ENCODE measurements around the gene LRRC14B. TPM values are rescaled to one million over a fixed set of nuclear protein-coding genes. Genes with fewer than 3 reads are reported as not detected.

The LRRC14B gene
- total RNA-seq, 1 experiment from 2014 or later, result not detected

- Mint-ChIP-seq H3K4me1 (ENCODE audit: insufficient read depth, unreplicated experiment) (no peaks in the 10 kb centered on the region), H3K9me3 (ENCODE audit: unreplicated experiment) (no peaks in the 10 kb centered on the region), H3K36me3 (ENCODE audit: insufficient read depth, unreplicated experiment) (peaks cover 2% of the 10 kb centered on the region), H3K27me3 (ENCODE audit: insufficient read depth, unreplicated experiment) (no peaks in the 10 kb centered on the region), H3K4me3 (ENCODE audit: unreplicated experiment) (no peak overlapping the region), H3K27ac (ENCODE audit: low read depth, unreplicated experiment) (no peak overlapping the region)
- intact Hi-C loops (cut with micrococcal nuclease), result no loop called here
- DNase-seq (ENCODE audit: unreplicated experiment), result no peak
- CTCF ChIA-PET, result no interaction called here
- POLR2A ChIA-PET, result no interaction called here
- no peak for TF ChIP-seq CTCF (IDR thresholded peaks at IDR 0.05; ENCODE audit: unreplicated experiment)
- no TSS peak for BruUV-seq (replicated peaks)
These were observed 7.4 kb downstream of the LRRC14B start for GRCh38 chr5:198516-199196.

- no peaks in the 10 kb centered on the region for H3K9me3 Mint-ChIP-seq (ENCODE audit: unreplicated experiment)
- no peaks in the 10 kb centered on the region for H3K27me3 Mint-ChIP-seq (ENCODE audit: insufficient read depth, unreplicated experiment)
- ChIA-PET POLR2A (no interaction called here), CTCF (interaction anchor here (1.4 kb wide), 1 partner anchor 11 kb away, joined by 5 read pairs; no protein-coding TSS in a partner anchor)
- peaks cover 9% of the 10 kb centered on the region for H3K36me3 Mint-ChIP-seq (ENCODE audit: insufficient read depth, unreplicated experiment)
- TF ChIP-seq CTCF (IDR thresholded peaks at IDR 0.05; ENCODE audit: unreplicated experiment), result no peak
- intact Hi-C loops (cut with micrococcal nuclease), result no loop called here
- H3K4me3 Mint-ChIP-seq (ENCODE audit: unreplicated experiment), result no peak overlapping the region
- H3K27ac Mint-ChIP-seq (ENCODE audit: low read depth, unreplicated experiment), result no peak overlapping the region
- BruUV-seq (replicated peaks), result no TSS peak
- no peaks in the 10 kb centered on the region for H3K4me1 Mint-ChIP-seq (ENCODE audit: insufficient read depth, unreplicated experiment)
- DNase-seq (ENCODE audit: unreplicated experiment), result no peak
These were observed 8.1 kb downstream of the LRRC14B start for GRCh38 chr5:199197-199949.

- Mint-ChIP-seq H3K4me3 (ENCODE audit: unreplicated experiment) (no peak overlapping the region), H3K27ac (ENCODE audit: low read depth, unreplicated experiment) (no peak overlapping the region), H3K27me3 (ENCODE audit: insufficient read depth, unreplicated experiment) (no peaks in the 10 kb centered on the region), H3K36me3 (ENCODE audit: insufficient read depth, unreplicated experiment) (peaks cover 16% of the 10 kb centered on the region), H3K9me3 (ENCODE audit: unreplicated experiment) (no peaks in the 10 kb centered on the region), H3K4me1 (ENCODE audit: insufficient read depth, unreplicated experiment) (no peaks in the 10 kb centered on the region)
- TF ChIP-seq CTCF (IDR thresholded peaks at IDR 0.05; ENCODE audit: unreplicated experiment), result no peak
- ChIA-PET CTCF (interaction anchor here (1.4 kb wide), 1 partner anchor 11 kb away, joined by 5 read pairs; no protein-coding TSS in a partner anchor), POLR2A (no interaction called here)
- BruUV-seq (replicated peaks), result no TSS peak
- DNase-seq (ENCODE audit: unreplicated experiment), result no peak
- intact Hi-C loops (cut with micrococcal nuclease), result no loop called here
These were observed 8.8 kb downstream of the LRRC14B start for GRCh38 chr5:199950-200645.

- no peak for DNase-seq (ENCODE audit: unreplicated experiment)
- ChIA-PET POLR2A (no interaction called here), CTCF (no interaction called here)
- Mint-ChIP-seq H3K27ac (ENCODE audit: low read depth, unreplicated experiment) (no peak overlapping the region), H3K27me3 (ENCODE audit: insufficient read depth, unreplicated experiment) (no peaks in the 10 kb centered on the region), H3K4me3 (ENCODE audit: unreplicated experiment) (no peak overlapping the region), H3K36me3 (ENCODE audit: insufficient read depth, unreplicated experiment) (peaks cover 25% of the 10 kb centered on the region), H3K4me1 (ENCODE audit: insufficient read depth, unreplicated experiment) (no peaks in the 10 kb centered on the region), H3K9me3 (ENCODE audit: unreplicated experiment) (no peaks in the 10 kb centered on the region)
- no TSS peak for BruUV-seq (replicated peaks)
- TF ChIP-seq CTCF (IDR thresholded peaks at IDR 0.05; ENCODE audit: unreplicated experiment), result no peak
- intact Hi-C loops (cut with micrococcal nuclease), result no loop called here
These were observed 9.7 kb downstream of the LRRC14B start for GRCh38 chr5:200985-201384.

All from MCF 10A (cell line).